ENCODE data around the gene ADCYAP1. TPM values are rescaled to one million over a fixed set of nuclear protein-coding genes. Genes with fewer than 3 reads are reported as not detected.
"Not testable (repeated sequence)": the region's sequence is repeated elsewhere in the genome, so short reads cannot be mapped to it uniquely, and the experiment has no call there.

Gene ADCYAP1
- total RNA-seq, 1 experiment from 2014 or later = not detected

GRCh38 chr18:867257-867656 lies 37.4 kb upstream of the ADCYAP1 start:
- Histone ChIP-seq H3K27ac (no peak overlapping the region), H2AFZ (no peak overlapping the region), H3K79me2 (ENCODE audit: low read depth) (no peaks in the 10 kb centered on the region), H3K4me3 (no peak overlapping the region), H3K4me2 (no peak overlapping the region), H3K9me2 (ENCODE audit: insufficient read depth) (no peaks in the 10 kb centered on the region), H3K36me3 (ENCODE audit: low read depth) (no peaks in the 10 kb centered on the region), H3F3A (ENCODE audit: insufficient read depth, low read depth) (no peaks in the 10 kb centered on the region), H4K20me1 (ENCODE audit: insufficient read depth) (no peaks in the 10 kb centered on the region), H3K9me3 (ENCODE audit: insufficient read depth, low read depth) (no peaks in the 10 kb centered on the region), H3K4me1 (replicated peaks; ENCODE audit: insufficient read depth) (no peaks in the 10 kb centered on the region), H3K27me3 (ENCODE audit: insufficient read depth, low read depth) (no peaks in the 10 kb centered on the region)
- DNase-seq = no peak
- POLR2A ChIA-PET (ENCODE audit: unreplicated experiment) = no interaction called here
- no TSS peak for BruUV-seq (replicated peaks)
- TF ChIP-seq EZH2 (IDR thresholded peaks at IDR 0.05; ENCODE audit: low read depth) = no peak
- TF ChIP-seq, protein P1, sequence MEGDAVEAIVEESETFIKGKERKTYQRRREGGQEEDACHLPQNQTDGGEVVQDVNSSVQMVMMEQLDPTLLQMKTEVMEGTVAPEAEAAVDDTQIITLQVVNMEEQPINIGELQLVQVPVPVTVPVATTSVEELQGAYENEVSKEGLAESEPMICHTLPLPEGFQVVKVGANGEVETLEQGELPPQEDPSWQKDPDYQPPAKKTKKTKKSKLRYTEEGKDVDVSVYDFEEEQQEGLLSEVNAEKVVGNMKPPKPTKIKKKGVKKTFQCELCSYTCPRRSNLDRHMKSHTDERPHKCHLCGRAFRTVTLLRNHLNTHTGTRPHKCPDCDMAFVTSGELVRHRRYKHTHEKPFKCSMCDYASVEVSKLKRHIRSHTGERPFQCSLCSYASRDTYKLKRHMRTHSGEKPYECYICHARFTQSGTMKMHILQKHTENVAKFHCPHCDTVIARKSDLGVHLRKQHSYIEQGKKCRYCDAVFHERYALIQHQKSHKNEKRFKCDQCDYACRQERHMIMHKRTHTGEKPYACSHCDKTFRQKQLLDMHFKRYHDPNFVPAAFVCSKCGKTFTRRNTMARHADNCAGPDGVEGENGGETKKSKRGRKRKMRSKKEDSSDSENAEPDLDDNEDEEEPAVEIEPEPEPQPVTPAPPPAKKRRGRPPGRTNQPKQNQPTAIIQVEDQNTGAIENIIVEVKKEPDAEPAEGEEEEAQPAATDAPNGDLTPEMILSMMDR (conservative IDR thresholded peaks at IDR 0.05) = no peak
- intact Hi-C loops (cut with micrococcal nuclease; ENCODE audit: unreplicated experiment) = loop anchor here (5.0 kb wide), 1 partner anchor 1355 kb away; no protein-coding TSS in a partner anchor
- CTCF ChIA-PET = no interaction called here

GRCh38 chr18:873426-873825 lies 31.2 kb upstream of the ADCYAP1 start:
- H3K4me1 ChIP-seq (replicated peaks; ENCODE audit: insufficient read depth); H3K36me3 ChIP-seq (ENCODE audit: low read depth); H3K27me3 ChIP-seq (ENCODE audit: insufficient read depth, low read depth); DNase-seq; H2AFZ ChIP-seq; CTCF ChIA-PET; H3K27ac ChIP-seq; H3K9me3 ChIP-seq (ENCODE audit: insufficient read depth, low read depth); H3K4me2 ChIP-seq; BruUV-seq (replicated peaks); H3F3A ChIP-seq (ENCODE audit: insufficient read depth, low read depth); H3K79me2 ChIP-seq (ENCODE audit: low read depth); H3K9me2 ChIP-seq (ENCODE audit: insufficient read depth); H3K4me3 ChIP-seq; H4K20me1 ChIP-seq (ENCODE audit: insufficient read depth): not testable (repeated sequence)
- POLR2A ChIA-PET (ENCODE audit: unreplicated experiment) = interaction anchor here (0.6 kb wide), 1 partner anchor 821 kb away, joined by 3 read pairs; no protein-coding TSS in a partner anchor
- intact Hi-C loops (cut with micrococcal nuclease; ENCODE audit: unreplicated experiment) = loop anchor here (10.0 kb wide), 1 partner anchor 611 kb away; no protein-coding TSS in a partner anchor

- H3K4me3 ChIP-seq = no peak overlapping the region
- H3K79me2 ChIP-seq (ENCODE audit: low read depth) = no peaks in the 10 kb centered on the region
- DNase-seq = no peak
- H3K4me1 ChIP-seq (replicated peaks; ENCODE audit: insufficient read depth) = no peaks in the 10 kb centered on the region
- no peaks in the 10 kb centered on the region; the same call in 1 of the 2 replicates for H3K27me3 ChIP-seq (ENCODE audit: insufficient read depth, low read depth)
- H3K9me3 ChIP-seq (ENCODE audit: insufficient read depth, low read depth) = no peaks in the 10 kb centered on the region
- H3K4me2 ChIP-seq = no peak overlapping the region
- POLR2A ChIA-PET (ENCODE audit: unreplicated experiment) = no interaction called here
- H3K27ac ChIP-seq = no peak overlapping the region
- TF ChIP-seq EZH2 (IDR thresholded peaks at IDR 0.05; ENCODE audit: low read depth) = no peak
- TF ChIP-seq, protein P1 (conservative IDR thresholded peaks at IDR 0.05) = no peak
- no TSS peak for BruUV-seq (replicated peaks)
- H4K20me1 ChIP-seq (ENCODE audit: insufficient read depth) = no peaks in the 10 kb centered on the region
- intact Hi-C loops (cut with micrococcal nuclease; ENCODE audit: unreplicated experiment) = loop anchor here (10.0 kb wide), 1 partner anchor 609 kb away; no protein-coding TSS in a partner anchor
- H3K9me2 ChIP-seq (ENCODE audit: insufficient read depth) = no peaks in the 10 kb centered on the region; the same call in 1 of the 2 replicates
- no peak overlapping the region for H2AFZ ChIP-seq
- CTCF ChIA-PET = no interaction called here
- no peaks in the 10 kb centered on the region for H3K36me3 ChIP-seq (ENCODE audit: low read depth)
- H3F3A ChIP-seq (ENCODE audit: insufficient read depth, low read depth) = no peaks in the 10 kb centered on the region
These were observed 28.8 kb upstream of the ADCYAP1 start for GRCh38 chr18:875912-876311.

DNA sequence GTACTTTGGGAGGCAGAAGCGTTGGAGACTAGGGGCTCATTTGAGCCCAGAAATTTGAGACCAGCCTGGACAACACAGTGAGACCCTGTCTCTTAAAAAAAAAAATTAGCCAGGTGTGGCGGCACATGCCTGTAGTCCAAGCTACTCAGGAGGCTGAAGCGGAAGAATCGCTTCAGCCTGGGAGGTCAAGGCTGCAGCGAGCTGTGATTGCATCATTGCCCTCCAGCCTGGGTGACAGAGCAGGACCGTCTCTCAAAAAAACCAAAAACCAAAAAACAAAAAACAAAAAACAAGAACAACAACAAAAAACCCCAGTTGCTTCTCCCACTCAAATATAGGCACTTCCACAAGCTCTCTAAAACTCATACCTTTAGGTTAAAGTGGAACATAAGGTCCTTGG lies 27.4 kb upstream of the ADCYAP1 start:
- intact Hi-C loops (cut with micrococcal nuclease; ENCODE audit: unreplicated experiment) = loop anchor here (10.0 kb wide), 1 partner anchor 608 kb away; no protein-coding TSS in a partner anchor
- no peak overlapping the region for H2AFZ ChIP-seq
- H3K36me3 ChIP-seq (ENCODE audit: low read depth) = no peaks in the 10 kb centered on the region
- no peaks in the 10 kb centered on the region for H3F3A ChIP-seq (ENCODE audit: insufficient read depth, low read depth)
- DNase-seq = no peak
- ChIA-PET POLR2A (ENCODE audit: unreplicated experiment) (interaction anchor here (0.6 kb wide), 2 partner anchors 186 to 489 kb away, joined by 3 to 5 read pairs; no protein-coding TSS in a partner anchor), CTCF (no interaction called here)
- peaks cover 1% of the 10 kb centered on the region; the same call in 1 of the 2 replicates for H3K27me3 ChIP-seq (ENCODE audit: insufficient read depth, low read depth)
- H3K9me3 ChIP-seq (ENCODE audit: insufficient read depth, low read depth) = no peaks in the 10 kb centered on the region
- no peak overlapping the region for H3K4me3 ChIP-seq
- H3K27ac ChIP-seq = no peak overlapping the region
- no peaks in the 10 kb centered on the region for H4K20me1 ChIP-seq (ENCODE audit: insufficient read depth)
- no peaks in the 10 kb centered on the region for H3K4me1 ChIP-seq (replicated peaks; ENCODE audit: insufficient read depth)
- no TSS peak for BruUV-seq (replicated peaks)
- TF ChIP-seq, protein P1 (conservative IDR thresholded peaks at IDR 0.05) = no peak
- no peak for TF ChIP-seq EZH2 (IDR thresholded peaks at IDR 0.05; ENCODE audit: low read depth)
- no peaks in the 10 kb centered on the region for H3K79me2 ChIP-seq (ENCODE audit: low read depth)
- H3K9me2 ChIP-seq (ENCODE audit: insufficient read depth) = no peaks in the 10 kb centered on the region; the same call in 1 of the 2 replicates
- no peak overlapping the region for H3K4me2 ChIP-seq
